ENCODE measurements around the gene SLC2A14.
"Not testable (repeated sequence)": the region's sequence is repeated elsewhere in the genome, so short reads cannot be mapped to it uniquely, and the experiment has no call there.

SLC2A14 gene

DNA sequence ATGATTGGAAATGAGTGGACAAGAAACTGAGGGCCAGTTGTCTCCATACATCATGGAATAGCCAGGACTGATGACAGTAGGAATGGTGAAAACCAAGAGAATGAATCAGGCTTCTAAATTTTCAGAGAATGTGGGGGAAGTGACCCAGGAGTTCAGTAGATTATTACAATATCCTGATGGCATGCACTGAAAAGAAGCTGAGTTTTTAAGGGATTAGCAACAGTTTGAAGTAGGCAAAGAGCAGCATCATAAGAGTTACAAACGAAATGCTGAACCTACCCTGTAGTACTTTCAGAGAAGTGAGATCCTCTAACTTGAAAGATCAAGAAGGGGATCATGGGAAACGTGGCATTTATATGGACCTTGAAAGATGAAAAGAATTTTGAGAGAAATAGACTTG is 13.2 kb downstream of the SLC2A14 start:
- TF ChIP-seq POLR2AphosphoS5 (IDR thresholded peaks at IDR 0.05; ENCODE audit: low read depth, low read length), result no peak
- TF ChIP-seq TAF1 (IDR thresholded peaks at IDR 0.05; ENCODE audit: borderline replicate concordance, low read depth, low read length), result no peak
- no peak for TF ChIP-seq POLR2A (IDR thresholded peaks at IDR 0.05; ENCODE audit: low read depth, low read length)
- DNase-seq (ENCODE audit: insufficient read length) (no peak), FAIRE-seq (no peak)

DNA sequence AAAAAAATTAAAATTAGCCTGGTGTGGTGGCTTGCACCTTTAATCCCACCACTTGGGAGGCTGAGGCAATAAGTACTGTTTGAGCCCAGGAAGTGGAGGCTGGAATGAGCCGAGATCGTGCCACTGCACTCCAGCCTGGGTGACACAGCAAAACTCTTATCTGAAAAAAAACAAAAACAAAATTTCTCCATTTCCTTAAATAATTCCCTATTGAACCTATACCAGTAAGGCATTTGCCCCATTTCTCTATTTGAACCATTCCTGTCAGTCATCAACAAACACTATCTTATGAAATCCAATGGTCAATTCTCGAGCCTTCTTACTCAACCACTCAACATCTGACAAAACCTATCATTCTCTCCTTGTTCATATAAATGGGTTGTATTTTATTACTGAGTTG is 14.7 kb downstream of the SLC2A14 start:
- DNase-seq (ENCODE audit: insufficient read length) (no peak), FAIRE-seq (no peak)
- TF ChIP-seq POLR2AphosphoS5 (IDR thresholded peaks at IDR 0.05; ENCODE audit: low read depth, low read length) (no peak), POLR2A (IDR thresholded peaks at IDR 0.05; ENCODE audit: low read depth, low read length) (no peak), TAF1 (IDR thresholded peaks at IDR 0.05; ENCODE audit: borderline replicate concordance, low read depth, low read length) (no peak)

DNA sequence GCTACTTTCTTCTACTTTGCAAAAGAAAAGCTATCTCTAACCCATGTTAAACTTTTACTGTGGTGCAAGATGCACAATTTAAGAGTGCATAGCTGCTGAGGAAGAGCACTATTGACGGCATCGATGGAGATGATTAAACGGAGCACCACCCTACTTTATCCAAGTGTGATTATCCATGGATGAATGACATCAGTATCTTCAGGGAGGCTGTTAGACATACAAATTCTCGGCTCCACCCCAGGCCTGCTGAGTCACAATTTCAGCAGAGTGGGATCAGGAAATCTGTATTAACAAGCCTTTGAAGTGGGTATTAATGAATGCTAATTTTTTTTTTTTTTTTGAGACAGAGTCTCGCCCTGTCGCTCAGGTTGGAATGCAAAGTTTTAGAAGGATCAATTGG is 16.2 kb downstream of the SLC2A14 start:
- TF ChIP-seq POLR2AphosphoS5 (IDR thresholded peaks at IDR 0.05; ENCODE audit: low read depth, low read length), result no peak
- no peak for TF ChIP-seq TAF1 (IDR thresholded peaks at IDR 0.05; ENCODE audit: borderline replicate concordance, low read depth, low read length)
- no peak for TF ChIP-seq POLR2A (IDR thresholded peaks at IDR 0.05; ENCODE audit: low read depth, low read length)
- FAIRE-seq, result no peak
- no peak for DNase-seq (ENCODE audit: insufficient read length)

DNA sequence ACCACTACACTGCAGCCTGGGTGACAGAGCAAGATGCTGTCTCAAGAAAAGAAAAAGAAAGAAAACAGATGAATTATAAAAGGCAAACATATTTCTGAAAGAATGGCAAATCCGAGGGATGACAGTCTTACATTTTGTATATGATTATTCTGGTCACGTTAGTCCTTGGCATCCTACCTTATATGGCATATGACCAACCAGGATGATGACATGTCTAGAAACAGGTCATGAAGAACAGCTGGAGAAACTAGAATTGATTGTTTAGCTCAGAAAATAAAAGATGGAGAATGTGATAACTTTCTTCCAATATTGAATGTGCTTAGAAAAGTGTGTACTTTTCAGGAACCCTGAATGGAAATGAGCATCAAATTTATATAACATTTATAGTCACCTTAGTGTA is 19.2 kb downstream of the SLC2A14 start:
- TF ChIP-seq POLR2A (IDR thresholded peaks at IDR 0.05; ENCODE audit: low read depth, low read length) (no peak), POLR2AphosphoS5 (IDR thresholded peaks at IDR 0.05; ENCODE audit: low read depth, low read length) (no peak), TAF1 (IDR thresholded peaks at IDR 0.05; ENCODE audit: borderline replicate concordance, low read depth, low read length) (no peak)
- no peak for FAIRE-seq
- no peak for DNase-seq (ENCODE audit: insufficient read length)

DNA sequence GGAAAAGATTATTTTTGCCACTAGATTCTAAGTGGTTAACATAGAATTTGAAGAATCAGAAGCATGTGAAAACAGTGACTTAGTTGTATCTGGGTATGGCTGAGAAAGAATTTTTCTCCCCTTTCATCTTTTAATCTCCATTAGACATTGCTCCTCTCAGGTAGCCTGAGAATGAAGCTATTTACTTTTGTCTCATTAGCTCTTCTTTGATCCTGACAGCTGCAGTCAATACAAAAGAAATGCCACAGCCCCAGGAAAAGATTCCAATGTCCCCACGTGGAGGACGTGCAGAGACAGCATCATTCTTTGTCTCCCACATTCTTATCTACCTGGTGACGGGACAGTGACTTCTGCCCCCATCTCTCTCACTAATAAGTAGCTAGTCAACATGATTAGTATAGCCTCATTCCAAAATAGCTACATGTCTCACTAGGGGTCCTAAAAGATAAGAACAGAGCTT is 21.1 kb downstream of the SLC2A14 start:
- not testable (repeated sequence) for FAIRE-seq

DNA sequence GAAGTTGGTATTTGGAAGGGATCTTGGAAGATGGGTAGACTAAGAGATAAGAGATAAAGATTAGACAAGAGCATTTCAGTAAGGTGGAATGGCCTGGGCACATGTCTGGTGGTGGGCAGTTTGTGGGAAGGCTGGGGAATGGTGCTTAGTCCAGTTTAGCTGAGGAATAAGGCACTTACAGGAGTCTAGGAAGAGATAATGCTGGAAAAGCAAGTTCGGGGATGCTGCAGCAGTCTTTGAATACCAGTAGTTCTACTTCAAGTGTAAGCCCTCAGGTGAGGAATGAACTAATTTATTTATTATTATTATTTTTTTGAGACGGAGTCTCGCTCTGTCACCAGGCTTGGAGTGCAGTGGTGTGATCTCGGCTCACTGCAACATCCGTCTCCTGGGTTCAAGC is 22.6 kb downstream of the SLC2A14 start:
- not testable (repeated sequence) for FAIRE-seq; DNase-seq (ENCODE audit: insufficient read length)

More for the DNA sequence above, 21.1 kb downstream of the SLC2A14 start:
- not testable (repeated sequence) for DNase-seq (ENCODE audit: insufficient read length)

DNA sequence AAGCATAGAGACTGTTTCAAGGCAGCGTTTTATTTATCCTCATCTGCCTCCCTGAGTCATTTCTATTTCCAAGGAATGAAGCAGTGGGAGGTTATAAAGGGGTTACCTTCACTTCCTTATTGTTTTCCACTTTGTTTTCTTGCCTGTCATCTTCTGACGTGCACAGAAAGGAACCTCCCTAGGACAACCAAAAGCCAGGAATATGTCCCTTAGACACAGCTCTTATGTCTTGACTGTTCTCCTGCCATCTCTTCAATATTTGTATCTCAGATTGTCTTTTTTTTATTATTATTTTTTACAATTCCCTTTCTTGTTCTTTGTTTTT is 24.7 kb downstream of the SLC2A14 start:
- FAIRE-seq; DNase-seq (ENCODE audit: insufficient read length): not testable (repeated sequence)

DNA sequence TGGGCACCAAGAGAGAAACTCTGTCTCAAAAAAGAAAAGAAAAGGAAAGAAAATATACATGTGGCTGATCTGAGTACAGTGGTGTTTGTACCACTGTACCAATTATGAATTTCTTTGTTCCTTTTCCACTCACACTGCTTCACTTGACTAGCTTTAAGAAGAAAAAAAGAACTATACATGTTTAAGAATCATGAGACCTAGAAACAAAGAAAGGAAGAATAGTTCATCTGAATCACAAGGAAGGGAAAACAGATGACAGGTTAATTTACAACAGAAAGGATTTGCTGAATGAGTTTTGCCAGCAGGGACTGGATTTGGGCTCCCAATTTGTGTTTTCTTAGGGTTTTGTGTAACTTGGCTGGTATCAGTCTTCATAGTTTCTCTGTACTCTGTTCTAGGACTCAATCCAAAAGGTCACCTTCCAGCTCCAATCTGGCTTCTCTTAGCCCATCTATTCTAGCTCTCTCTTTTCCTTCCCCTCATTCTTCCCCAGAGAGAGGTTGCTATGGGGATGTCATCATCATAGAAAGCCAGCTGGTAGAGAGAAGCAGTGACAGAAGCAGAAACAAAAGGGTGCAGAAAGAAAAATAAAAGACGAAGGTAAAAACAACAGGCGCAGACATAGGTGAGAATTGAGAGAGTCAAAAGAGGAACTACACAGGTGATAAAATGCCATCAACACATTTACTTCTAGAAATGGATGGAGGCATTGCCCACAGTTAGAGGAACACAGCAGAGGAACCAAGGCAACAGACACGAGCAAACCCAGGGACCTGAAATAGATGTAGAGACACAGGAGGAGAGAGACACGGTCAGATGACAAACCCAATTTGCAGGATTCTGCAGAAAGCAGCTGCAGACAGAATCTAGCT is 25.3 kb downstream of the SLC2A14 start:
- peak; percentile 60 for FAIRE-seq
- not testable (repeated sequence) for DNase-seq (ENCODE audit: insufficient read length)

DNA sequence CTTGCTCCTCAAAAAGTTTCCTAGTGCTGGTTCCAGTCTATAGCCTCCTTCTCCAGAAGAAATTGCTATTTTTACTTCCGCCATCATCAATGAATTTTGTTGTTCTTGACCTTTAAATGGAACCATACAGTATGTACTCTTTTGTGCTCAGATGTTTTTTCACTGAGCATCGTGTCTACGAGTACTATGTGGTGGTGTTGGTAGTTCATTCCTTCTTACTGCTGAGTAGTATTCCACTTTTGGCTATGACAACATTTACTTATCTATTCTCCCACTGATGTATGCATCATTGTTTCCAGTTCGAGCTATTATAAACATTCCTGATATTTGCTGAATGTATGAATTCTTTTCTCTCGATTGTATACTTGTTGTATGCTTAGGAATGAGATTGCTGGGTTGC is 28.6 kb downstream of the SLC2A14 start:
- no peak for TF ChIP-seq POLR2A (IDR thresholded peaks at IDR 0.05; ENCODE audit: low read depth, low read length)
- no peak for TF ChIP-seq TAF1 (IDR thresholded peaks at IDR 0.05; ENCODE audit: borderline replicate concordance, low read depth, low read length)
- no peak for TF ChIP-seq POLR2AphosphoS5 (IDR thresholded peaks at IDR 0.05; ENCODE audit: low read depth, low read length)
- DNase-seq (ENCODE audit: insufficient read length) (no peak), FAIRE-seq (no peak)

DNA sequence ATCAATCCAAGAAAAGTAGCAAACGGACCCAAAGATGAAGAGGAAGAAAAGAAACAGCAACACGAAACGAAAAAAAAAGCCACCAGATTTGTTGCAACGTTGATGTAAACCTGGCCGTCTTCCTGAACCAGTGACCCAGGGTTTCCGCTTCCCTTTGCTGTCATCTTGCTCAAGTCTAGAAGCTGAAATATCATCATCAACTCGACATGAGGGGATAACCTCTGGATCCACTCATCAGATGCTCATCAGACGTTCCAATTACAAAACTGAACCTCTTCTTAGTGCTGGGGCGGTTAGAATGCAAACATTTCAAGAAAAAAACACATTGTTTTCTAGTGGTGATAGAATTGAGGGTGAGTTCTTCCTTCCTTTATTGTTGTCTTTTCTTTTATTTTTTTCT is 29.1 kb downstream of the SLC2A14 start:
- DNase-seq (ENCODE audit: insufficient read length), result not testable (repeated sequence)
- peak; percentile 94 for FAIRE-seq

DNA sequence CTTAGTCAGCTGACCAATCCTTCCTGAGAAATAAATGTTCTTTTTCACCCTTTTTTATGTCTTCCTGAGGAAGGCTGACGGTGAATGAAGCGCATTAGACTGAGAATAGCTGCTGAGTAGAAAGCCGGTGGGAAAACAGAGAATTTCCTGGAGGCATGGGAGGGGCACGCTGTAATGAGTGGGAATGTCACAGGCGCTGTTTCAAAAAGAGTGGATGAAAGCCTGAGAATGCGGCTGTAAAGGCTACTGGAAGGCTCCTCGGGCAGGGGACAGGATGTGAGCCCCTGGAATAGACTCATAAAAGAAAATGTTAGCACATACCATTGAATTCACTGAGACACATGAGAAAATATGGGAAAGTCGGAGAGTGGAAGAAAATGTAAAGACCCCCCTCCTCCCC is 29.6 kb downstream of the SLC2A14 start:
- DNase-seq (ENCODE audit: insufficient read length), result not testable (repeated sequence)
- peak; percentile 38 for FAIRE-seq

DNA sequence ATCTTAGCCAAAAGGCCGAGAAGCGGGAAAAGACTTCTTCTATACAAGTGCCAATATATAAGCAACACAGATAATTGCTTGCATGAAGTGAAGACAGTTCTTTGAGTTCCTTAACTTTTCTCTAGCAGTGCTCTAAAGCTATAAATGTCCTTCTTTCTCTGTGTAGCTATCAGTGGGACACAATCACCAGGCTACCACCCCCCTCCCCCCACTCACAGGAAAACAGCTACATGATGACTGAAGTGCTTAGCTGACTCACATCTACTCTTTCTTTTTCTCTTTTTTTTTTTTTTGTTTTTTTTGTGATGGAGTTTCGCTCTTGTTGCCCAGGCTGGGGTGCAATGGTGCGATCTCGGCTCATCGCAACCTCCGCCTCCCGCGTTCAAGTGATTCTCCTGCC is 30.3 kb downstream of the SLC2A14 start:
- not testable (repeated sequence) for FAIRE-seq; DNase-seq (ENCODE audit: insufficient read length)

DNA sequence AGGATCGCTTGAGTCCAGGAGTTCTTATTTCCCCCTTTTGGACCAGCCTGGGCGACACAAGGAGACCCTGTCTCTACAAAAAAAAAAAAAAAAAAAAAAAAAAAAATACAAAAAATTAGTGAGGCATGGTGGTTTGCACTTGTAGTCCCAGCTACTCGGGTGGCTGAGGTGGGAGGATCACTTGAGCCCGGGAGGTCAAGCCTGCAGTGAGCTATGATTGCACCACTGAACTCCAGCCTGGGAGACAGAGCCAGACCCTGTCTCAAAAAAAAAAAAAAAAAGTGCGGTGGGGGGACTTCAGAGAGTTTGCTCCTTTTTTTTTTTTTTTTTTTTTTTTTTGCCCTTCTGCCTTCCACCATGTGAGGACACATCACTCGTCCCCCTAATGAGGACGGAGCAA is 32.9 kb downstream of the SLC2A14 start:
- FAIRE-seq, result not testable (repeated sequence)

DNA sequence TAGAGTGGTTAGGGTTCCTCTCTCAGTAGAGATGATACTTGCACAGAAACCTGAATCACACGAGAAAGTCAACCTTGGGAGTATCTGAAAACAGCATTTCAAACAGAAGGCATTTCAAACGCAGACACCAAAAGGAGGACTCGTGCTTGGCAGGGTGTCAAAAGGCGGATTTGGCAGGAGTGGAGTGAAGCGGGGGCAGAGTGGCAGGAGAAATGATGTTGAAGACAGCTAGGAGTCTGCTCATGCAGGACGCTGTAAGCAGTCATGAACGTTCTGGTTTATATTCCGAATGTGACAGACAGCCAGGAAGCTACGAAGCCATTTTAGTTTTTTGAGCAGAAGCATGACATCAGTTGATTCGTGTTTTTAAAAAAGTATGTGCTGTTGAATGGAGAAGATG is 33.5 kb downstream of the SLC2A14 start:
- not testable (repeated sequence) for DNase-seq (ENCODE audit: insufficient read length); FAIRE-seq

More for the DNA sequence above, 32.9 kb downstream of the SLC2A14 start:
- not testable (repeated sequence) for DNase-seq (ENCODE audit: insufficient read length)

All from GM12892 (cell line).